GM21576 (cell line): ENCODE measurements around the gene SMIM15.

ENCODE experiments used
- ATAC-seq: cut with Tn5 transposase; IDR thresholded peaks from one replicate; pipeline ENCODE4 v1.9.1; 2021; ENCODE audit warnings: mild to moderate bottlenecking, moderate library complexity; ENCODE audit not compliant: unreplicated experiment

Gene SMIM15

DNA sequence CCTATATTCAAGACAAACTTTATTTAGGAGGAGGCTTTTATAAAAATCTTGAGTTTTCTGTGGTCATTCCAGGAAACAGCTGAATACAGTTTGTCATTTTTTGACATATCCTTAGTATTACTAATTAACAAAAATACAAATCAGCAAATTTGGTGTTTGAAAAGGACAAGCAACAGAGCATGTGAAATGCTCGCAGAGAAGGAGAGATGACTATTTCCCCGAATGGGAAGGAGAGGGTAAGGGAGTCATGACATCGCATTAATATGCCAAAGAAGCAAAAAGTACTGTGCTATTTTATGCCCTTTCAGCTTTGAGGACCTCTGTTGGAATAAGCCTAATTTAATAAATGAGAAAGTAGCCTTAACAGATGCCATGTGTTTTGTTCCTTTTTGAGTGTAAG is 1.8 kb downstream of the SMIM15 start:
- no peak for ATAC-seq

DNA sequence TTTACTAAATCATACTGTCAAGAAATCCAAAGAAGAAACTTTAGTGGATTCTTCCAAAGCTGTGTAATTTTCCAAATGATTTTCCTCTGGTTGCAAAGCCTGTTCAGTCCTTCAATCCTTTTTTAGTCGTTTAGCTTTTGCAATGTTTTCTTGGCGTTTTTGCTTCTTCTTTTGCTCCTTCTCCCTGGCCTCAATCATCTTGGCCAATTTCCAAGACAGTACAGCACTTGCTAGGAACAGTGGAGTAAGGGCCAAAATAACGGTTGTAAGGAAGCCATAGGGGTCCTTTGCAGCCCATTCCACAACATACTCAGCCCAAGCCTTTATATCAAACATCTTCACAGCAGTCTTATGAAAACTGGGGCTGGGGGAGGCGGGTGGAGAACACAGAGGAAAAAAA is 2.4 kb downstream of the SMIM15 start:
- no peak for ATAC-seq

DNA sequence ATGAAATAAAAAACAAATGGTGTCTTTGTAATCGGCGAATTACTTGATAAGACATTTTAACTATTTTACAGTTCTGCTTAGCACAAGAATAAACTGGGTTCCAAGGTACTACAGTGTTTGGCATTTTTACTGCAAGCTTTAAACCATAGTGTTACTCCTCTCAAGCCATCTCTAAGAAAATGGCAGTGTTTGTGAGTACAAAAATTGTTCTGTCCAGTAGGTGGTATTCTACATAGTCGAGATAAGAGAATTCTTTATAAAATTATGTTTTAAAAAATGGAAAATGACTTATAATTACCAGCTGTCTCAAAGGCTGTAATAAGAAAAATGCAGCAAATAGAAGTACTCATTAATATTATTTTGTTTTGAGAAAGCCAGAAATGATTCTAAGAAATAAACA is 3.2 kb downstream of the SMIM15 start:
- ATAC-seq = no peak

GRCh38 chr5:61151893-61152292 is 10.4 kb downstream of the SMIM15 start:
- no peak for ATAC-seq

- ATAC-seq = no peak
Observed at GRCh38 chr5:61148515-61148914, 13.8 kb downstream of the SMIM15 start.

DNA sequence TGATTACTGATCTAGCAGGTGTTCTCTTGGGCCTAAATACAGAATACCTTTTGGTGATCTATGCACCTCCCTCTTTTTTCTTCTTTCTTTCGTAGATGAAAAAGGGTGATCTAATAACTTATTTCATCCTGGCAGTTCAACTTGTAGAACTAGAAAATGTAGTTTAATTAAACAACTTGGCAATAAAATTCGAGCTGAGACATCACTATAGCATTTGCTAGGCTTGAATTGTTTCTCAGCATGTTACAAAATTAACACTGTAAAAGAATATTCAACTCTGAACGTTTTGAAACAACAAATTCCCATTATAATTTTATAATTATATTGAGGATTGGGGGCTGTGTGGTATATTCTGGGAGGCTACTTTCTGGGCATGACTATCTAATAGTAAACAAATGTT is 19.5 kb downstream of the SMIM15 start:
- no peak for ATAC-seq

GRCh38 chr5:61142391-61142790 is 19.9 kb downstream of the SMIM15 start:
- no peak for ATAC-seq

DNA sequence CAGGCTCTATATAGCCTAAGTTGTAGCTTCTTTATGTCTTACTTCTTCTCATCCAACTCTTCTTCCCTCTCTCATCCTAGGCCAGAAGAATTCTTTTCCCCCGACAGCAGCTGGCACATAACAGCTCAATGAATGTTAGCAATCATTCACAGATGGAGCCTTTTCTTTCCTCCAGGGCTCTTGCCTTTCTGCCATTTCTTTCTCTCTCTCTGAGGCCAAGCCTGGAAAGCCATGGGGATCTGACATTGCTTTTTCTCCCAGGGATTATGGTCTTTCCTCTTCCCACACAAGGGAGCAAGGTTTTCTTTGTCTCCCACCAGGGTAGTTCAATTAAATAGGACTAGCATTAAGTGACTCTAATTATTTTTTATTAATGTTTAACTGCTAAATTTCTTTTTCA is 20.5 kb downstream of the SMIM15 start:
- ATAC-seq = no peak

DNA sequence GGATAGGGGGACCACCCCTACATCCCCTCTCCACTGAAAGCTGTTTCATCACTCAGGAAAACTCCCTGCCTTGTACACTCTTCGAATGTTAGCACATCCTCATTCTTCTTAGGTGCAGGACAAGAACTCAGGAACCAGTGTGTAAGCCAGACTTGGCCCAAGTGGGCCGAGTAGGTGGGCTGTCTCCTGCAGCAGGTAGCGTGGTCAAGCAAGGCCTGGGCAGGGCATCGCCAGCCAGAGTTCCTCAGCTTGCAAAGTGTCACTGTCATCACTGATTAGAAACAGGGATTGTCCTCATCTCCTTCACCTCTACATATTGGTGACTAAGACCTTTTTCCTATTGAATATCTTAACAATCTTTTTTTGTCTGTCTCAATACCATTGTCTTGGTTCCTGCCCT is 22.3 kb downstream of the SMIM15 start:
- ATAC-seq = no peak

- ATAC-seq = peak; percentile 55
Observed at GRCh38 chr5:61139094-61139873, 23.0 kb downstream of the SMIM15 start.

- ATAC-seq = no peak
Observed at GRCh38 chr5:61137835-61138234, 24.4 kb downstream of the SMIM15 start.

DNA sequence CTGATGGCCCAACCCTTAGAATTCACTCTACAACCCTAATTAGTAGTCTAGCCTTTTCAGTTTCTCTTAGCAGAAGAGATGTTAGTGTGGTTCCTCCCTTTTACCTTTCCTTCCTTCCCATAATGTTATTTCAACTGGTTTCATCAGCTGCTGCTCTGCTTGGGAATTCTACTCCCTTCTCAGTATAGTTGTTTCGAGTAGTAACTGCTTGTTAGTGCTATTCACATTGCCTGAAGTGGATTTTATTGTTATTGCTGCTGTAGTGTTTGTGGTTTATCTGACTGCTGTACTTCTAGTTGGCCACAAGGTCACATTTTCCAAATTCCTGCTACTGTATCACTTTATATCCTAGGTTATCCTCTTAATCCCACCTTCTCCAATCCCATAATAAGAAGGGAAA is 29.7 kb downstream of the SMIM15 start:
- ATAC-seq = no peak

DNA sequence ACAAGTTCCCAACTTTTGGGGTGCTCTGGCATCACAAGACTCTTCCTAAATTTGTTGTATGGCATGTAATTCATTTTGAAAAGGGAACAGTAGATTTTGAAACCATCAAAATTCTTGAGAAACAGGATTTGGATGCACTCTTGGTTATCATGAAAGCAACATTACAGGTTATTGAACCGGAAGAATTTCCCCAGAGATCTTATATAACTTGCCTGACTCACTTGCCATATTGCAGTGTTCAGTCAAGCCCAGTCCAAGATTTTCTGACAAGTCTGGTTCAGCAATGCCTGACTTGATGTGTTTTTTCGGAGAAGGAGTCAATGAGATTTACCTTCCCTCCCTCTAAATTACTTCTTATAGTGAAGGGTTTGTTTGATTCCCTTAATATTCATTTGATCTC is 32.0 kb downstream of the SMIM15 start:
- ATAC-seq = no peak

- no peak for ATAC-seq
Observed at GRCh38 chr5:61123145-61123544, 39.1 kb downstream of the SMIM15 start.

- no peak for ATAC-seq
Observed at GRCh38 chr5:61120534-61120933, 41.7 kb downstream of the SMIM15 start.

DNA sequence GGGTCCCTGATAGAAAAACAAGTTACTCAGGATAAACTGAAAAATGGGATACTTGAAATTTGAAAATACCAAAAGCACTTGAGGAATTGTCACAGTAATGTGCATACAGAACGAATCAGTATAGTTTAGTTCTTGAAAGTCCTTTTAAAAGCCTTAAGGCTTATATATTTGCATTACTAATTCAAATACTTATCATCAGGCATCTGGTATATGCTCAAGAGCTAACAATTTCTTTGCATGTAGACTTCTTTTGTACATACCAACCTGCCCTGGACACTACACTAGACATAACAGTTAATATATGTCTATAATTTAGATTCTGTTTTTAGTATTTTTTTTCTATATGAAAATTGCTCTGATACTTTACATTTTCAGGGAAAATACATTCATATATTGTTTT is 43.2 kb downstream of the SMIM15 start:
- no peak for ATAC-seq

DNA sequence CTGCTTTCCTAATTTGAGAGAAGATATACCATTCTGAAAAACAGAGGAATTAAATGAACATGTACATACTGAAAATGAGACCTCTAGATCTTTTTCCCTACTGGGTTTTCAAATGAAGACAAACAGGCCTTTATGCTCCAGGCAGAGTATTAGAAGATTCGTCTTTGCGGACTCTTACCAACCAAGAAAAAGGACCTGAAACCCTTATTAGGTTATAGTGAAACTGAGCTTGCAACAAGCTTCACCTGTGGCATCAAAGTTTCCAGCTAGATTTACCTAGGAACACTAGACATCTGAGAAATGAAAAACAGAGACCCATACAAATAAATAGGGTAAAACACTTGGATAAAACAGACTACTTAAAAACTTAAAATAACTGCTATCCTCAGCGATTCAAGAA is 46.3 kb downstream of the SMIM15 start:
- no peak for ATAC-seq

- no peak for ATAC-seq
Observed at GRCh38 chr5:61114441-61114840, 47.8 kb downstream of the SMIM15 start.
